HG02610 (cell line): ENCODE measurements around the gene MYO16.

Source experiments
- ATAC-seq: cut with Tn5 transposase; IDR thresholded peaks from one replicate; pipeline ENCODE4 v1.9.1; 2021; ENCODE audit warnings: mild to moderate bottlenecking, moderate library complexity; ENCODE audit not compliant: unreplicated experiment

The MYO16 gene

DNA sequence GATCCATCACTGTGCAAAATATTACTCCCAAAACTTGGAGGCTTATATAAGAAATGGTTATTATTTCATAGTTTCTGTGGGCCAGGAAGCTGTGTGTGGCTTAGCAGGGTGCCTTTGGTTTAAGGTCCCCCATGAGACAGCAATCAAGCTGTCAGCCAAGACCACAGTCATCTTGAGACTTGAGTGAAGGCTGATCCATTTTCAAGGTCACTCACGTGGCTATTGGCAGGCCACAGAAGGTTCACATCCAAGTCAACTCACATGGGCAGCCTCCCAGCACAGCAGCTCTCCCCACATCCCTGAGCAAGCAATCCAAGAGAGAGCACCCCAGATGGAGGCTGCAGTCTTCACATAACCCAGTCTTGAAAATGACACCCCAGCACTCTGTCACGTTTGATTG lies 537.4 kb downstream of the MYO16 start:
- peak; percentile 36 for ATAC-seq

- no peak for ATAC-seq
These were observed 542.7 kb downstream of the MYO16 start for GRCh38 chr13:109172136-109172535.

- no peak for ATAC-seq
These were observed 546.3 kb downstream of the MYO16 start for GRCh38 chr13:109175666-109176065.

DNA sequence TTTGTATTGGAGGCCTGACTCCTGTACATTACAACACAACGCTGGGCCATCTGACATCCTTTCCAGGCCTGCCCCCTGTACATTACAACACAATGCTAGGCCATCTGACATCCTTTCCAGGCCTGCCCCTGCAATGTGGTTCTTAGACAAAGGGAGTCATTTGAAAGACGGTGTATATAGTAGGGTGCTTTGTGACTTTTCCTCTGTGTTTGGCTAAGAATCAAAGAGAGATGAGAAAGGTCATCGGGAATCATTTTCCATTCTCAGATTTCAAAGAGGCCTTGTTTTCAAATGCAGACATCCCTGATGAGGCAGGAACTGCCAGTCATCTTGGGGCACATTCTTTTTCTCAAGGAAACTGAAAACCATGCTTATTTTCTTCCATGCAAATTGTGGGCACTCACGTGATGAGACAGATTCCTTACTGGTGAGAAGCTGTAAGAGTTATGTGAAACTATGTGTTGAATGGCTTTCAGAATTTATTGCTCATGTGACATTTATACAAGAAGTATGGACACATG lies 551.6 kb downstream of the MYO16 start:
- ATAC-seq, result no peak

GRCh38 chr13:109182777-109183465 lies 553.5 kb downstream of the MYO16 start:
- no peak for ATAC-seq

DNA sequence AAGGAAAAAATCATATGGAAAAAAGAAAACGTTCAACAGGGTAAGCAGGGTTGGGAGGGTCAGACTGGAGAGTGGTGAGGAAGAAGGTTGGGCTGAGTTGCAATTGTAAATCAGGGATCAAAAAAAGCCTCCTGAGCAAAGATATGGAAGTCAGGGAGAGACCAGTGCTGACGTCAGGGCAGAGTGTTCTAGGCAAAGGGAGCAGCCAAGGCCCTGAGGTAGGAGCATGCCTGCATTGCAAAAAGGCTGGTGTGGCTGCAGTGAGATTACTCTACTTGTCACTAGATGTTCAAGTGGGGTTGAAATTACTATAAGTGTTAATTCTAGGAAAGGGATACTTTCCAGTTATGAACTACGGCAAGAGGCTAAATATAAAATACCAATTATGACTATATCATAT lies 562.0 kb downstream of the MYO16 start:
- no peak for ATAC-seq

GRCh38 chr13:109192306-109192705 lies 562.9 kb downstream of the MYO16 start:
- no peak for ATAC-seq

DNA sequence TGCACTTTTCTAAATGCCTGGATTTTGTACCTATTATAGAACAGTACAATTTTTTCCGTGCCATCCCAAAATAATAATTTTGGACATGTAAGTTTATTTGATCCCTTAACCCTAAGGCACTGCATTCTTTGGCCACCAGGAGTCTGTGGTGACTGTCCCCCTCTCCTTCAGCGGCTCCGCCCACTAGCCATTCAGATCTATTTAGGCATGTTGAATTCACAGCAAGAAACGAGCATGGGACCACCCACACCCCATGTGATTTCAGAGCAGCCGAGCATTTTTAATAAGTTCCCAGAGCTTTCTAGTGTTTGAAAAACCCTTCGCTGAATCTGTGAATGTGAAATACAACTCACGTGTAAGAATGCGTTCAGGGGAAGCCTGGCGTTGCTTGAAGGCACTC lies 567.5 kb downstream of the MYO16 start:
- no peak for ATAC-seq

- no peak for ATAC-seq
These were observed 569.2 kb downstream of the MYO16 start for GRCh38 chr13:109198585-109198984.

DNA sequence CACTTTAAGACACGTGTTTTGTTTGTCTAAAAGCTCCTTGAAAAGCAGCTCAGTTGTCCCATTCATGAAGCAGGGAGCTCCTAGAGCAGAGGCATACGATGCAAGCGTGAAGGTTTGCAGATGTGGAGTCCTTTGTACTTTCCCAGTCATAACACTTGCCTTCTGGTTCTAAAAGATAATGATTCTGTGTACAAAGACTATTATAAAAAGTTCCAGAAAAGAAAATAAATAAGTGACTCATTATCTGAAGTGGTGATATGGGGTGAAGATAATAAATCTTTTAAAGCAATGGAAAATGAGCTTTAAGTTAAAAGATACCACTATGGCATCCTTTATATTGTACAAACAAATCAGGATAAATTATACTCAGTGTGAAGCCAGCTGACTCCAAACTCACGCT lies 569.9 kb downstream of the MYO16 start:
- ATAC-seq, result no peak

GRCh38 chr13:109200556-109200955 lies 571.1 kb downstream of the MYO16 start:
- ATAC-seq, result no peak

DNA sequence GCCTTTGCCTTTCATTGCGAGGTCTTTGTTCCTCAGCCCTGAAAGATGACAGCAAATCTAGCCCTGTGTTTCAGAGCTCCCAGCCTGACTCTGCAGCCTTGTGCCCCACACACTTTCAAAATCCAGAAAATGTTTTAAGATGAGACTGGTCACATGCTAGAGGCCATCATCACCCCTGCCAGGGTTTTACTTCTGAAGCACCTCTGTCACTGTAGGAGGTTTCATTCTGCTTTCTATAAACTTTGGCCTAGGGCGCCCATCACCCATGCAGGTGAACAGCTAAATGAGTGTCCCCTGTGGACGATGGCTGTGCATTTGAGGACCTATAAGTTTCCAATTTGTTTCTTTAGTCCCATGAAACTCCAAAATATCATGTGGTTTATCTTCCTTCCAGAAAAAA lies 574.2 kb downstream of the MYO16 start:
- no peak for ATAC-seq

DNA sequence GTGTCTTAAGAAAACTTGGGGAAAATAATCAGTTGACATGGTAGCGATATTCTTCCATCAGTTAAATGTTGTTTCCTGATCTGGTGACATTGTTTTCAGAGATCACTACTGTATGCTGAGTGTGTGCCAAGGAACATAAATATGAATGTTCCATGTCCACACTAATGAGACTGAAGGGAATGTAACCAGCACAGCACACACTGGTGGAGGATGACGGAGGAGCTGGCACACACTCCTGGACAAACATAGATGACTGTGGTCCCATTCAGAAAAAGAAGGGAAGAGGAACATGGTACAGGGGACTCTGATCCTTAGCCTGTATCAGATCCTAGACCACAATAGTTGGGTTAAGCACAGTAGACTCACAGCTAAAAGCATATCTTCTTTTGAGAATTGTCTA lies 574.8 kb downstream of the MYO16 start:
- no peak for ATAC-seq

- ATAC-seq, result no peak
These were observed 575.2 kb downstream of the MYO16 start for GRCh38 chr13:109204657-109205056.

DNA sequence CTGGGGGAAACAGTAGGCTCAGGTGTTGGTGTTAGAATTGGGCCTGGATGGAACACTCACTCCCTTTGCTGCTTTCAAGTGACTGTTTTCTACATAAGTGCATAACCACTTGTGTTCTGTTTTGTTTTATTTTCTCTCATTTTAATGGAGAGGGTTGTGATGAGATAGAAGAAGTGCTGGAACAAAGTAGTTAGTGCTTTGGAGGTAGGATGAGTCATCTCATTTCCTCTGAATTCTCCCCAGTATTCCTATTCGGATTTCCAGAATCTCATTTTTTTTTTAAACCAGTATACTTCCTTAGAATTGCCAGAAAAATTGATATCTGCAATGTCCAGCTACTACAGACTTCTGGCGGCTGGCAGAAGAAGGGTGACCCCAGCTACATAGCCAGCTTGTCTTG lies 575.9 kb downstream of the MYO16 start:
- ATAC-seq, result no peak

GRCh38 chr13:109206616-109207015 lies 577.2 kb downstream of the MYO16 start:
- no peak for ATAC-seq

DNA sequence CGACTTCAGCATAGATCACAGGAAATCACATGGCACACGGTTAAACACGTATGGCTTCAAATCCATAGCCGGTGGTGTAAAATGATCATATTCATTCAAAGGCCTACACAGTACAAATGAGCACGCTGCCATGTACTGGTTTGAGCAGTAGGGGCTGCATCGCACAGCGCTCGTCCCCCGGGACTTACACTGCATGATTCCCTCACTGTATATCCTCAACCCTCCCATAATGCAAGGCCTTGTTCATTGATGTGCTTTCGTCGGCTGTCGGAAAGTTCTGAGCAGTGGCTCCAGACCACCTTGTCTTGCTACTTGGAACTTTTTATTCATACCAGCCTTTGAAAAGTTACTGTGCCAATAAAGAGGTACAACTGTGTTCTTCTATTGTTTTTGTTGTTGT lies 578.2 kb downstream of the MYO16 start:
- ATAC-seq, result no peak

DNA sequence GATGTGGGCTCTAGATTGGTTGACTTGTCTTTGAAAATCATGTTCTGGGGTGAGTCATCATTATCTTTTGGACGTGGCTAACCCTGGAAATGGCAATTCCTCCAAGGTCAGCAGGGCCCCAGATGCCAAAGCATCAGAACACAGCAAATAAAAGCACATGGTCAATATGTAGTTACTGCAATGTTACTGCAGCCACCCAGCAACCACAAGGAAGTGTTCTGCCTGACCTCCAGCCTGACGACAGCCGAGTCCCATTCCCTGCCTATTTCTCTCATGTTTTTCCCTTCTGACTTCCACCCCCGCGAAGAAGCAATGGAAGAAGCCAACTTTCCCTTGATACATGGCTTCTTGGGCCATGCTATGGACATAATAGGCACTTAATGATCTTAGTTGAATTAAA lies 579.1 kb downstream of the MYO16 start:
- no peak for ATAC-seq

DNA sequence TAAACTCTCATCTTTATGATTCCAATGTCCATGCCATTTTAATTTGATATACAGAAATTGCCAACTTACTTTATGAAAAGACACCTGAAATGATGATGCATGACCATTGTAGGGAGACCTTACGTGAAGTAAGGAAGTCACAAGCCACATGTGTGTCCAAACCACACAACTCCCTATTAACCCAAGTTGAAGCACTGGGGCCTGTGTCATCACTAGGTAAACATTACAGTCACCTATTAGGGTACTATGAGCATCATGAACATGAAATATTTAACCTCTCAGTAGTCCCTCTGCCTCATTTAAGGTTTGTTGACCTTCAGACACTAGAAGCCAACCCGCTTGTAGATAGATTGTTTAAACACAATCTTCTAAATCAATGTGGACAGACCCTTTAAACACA lies 580.1 kb downstream of the MYO16 start:
- no peak for ATAC-seq

DNA sequence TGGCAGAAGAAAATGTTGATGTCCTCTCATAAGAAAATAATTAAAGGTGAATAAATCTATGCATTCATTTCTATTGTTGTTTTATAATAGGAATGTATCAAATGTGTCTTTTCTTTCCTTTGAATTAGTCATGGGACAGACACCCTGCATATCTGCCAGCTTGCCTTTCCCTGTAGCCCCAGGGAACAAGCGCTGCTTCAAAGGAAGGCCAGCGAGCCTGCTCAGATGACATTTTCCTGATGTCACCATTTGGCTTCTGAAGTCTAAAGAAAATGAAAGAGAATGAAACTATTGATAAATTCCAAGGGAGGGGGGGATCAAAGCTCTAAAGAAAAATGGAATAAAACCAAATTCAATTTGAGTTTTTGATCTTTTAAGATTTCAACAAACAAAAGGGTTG lies 582.2 kb downstream of the MYO16 start:
- ATAC-seq, result no peak

- ATAC-seq, result peak; percentile 84
These were observed 583.2 kb downstream of the MYO16 start for GRCh38 chr13:109212650-109213049.

GRCh38 chr13:109213714-109214113 lies 584.3 kb downstream of the MYO16 start:
- no peak for ATAC-seq

- no peak for ATAC-seq
These were observed 585.0 kb downstream of the MYO16 start for GRCh38 chr13:109214393-109214792.
